ENCODE measurements around the gene KCNT2. TPM values are rescaled to one million over a fixed set of nuclear protein-coding genes. Genes with fewer than 3 reads are reported as not detected.

Gene KCNT2
- total RNA-seq, 2 experiments from 2014 or later = not detected

DNA sequence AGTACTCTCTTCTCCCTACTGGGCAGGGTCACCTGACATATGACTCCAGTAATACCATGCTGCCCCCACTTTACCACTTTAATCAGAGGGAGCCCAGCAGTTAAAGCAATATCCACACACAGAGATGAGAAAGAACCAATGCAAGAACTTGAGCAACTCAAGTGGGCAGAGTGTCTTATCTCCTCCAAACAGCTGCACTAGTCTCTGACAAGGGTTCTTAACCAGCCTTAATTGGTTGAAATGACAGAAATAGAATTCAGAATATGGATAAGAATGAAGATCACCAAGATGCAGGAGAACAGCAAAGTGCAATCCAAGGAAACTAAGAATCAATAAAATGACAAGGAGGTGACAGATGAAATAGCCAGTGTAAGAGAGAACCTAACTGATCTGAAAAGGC, 91.0 kb downstream of the KCNT2 start:
- Histone ChIP-seq H3K9me2 (ENCODE audit: insufficient read depth, low read length) (no peaks in the 10 kb centered on the region), H3K79me2 (ENCODE audit: insufficient read depth, low read depth, low read length) (no peaks in the 10 kb centered on the region), H3K4me1 (ENCODE audit: insufficient read depth, low read length, poor library complexity, severe bottlenecking) (no peaks in the 10 kb centered on the region), H4K20me1 (ENCODE audit: insufficient read depth, low read length) (no peaks in the 10 kb centered on the region), H3K36me3 (ENCODE audit: insufficient read depth, low read length) (no peaks in the 10 kb centered on the region), H3K9me3 (ENCODE audit: low read length) (no peaks in the 10 kb centered on the region), H2AFZ (ENCODE audit: low read length) (no peak overlapping the region), H3K4me2 (ENCODE audit: low read length) (no peak overlapping the region), H3K27ac (ENCODE audit: low read depth, low read length, poor library complexity, severe bottlenecking) (no peak overlapping the region), H3K4me3 (ENCODE audit: low read depth, low read length, poor library complexity, severe bottlenecking) (no peak overlapping the region)
- POLR2A ChIA-PET = no interaction called here
- DNase-seq (ENCODE audit: low spot score) = no peak
- no TSS peak for BruUV-seq (replicated peaks)
- CTCF ChIA-PET (ENCODE audit: unreplicated experiment) = no interaction called here
- intact Hi-C loops (cut with micrococcal nuclease; ENCODE audit: unreplicated experiment) = no loop called here
- TF ChIP-seq, protein P1, sequence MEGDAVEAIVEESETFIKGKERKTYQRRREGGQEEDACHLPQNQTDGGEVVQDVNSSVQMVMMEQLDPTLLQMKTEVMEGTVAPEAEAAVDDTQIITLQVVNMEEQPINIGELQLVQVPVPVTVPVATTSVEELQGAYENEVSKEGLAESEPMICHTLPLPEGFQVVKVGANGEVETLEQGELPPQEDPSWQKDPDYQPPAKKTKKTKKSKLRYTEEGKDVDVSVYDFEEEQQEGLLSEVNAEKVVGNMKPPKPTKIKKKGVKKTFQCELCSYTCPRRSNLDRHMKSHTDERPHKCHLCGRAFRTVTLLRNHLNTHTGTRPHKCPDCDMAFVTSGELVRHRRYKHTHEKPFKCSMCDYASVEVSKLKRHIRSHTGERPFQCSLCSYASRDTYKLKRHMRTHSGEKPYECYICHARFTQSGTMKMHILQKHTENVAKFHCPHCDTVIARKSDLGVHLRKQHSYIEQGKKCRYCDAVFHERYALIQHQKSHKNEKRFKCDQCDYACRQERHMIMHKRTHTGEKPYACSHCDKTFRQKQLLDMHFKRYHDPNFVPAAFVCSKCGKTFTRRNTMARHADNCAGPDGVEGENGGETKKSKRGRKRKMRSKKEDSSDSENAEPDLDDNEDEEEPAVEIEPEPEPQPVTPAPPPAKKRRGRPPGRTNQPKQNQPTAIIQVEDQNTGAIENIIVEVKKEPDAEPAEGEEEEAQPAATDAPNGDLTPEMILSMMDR (conservative IDR thresholded peaks at IDR 0.05; ENCODE audit: low read length) = no peak
- TF ChIP-seq EZH2phosphoT487 (IDR thresholded peaks at IDR 0.05; ENCODE audit: borderline replicate concordance, low read depth, low read length) = no peak

DNA sequence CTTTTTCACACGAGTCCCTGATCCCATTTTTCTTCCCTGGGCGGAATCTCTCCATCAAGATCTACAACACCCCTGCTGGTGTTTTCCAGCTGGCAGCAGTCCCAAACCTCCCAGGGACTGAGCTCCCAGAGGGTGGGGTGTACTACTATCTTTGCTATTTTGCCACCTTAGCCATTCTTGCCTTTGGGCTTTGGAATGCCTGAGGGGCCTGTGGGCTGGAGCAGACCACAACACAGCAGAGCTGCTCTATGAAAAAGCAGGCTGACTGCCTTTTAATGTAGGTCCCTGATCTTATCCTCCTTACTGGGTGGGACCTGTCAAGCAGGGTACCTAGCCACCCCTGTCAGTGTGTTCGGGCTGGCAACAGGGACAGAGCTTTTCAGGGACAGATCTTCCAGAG, 91.9 kb downstream of the KCNT2 start:
- H3K36me3 ChIP-seq (ENCODE audit: insufficient read depth, low read length) = no peaks in the 10 kb centered on the region
- intact Hi-C loops (cut with micrococcal nuclease; ENCODE audit: unreplicated experiment) = no loop called here
- H3K79me2 ChIP-seq (ENCODE audit: insufficient read depth, low read depth, low read length) = no peaks in the 10 kb centered on the region
- H3K4me2 ChIP-seq (ENCODE audit: low read length) = no peak overlapping the region
- no peak for DNase-seq (ENCODE audit: low spot score)
- no peak for TF ChIP-seq EZH2phosphoT487 (IDR thresholded peaks at IDR 0.05; ENCODE audit: borderline replicate concordance, low read depth, low read length)
- TF ChIP-seq, protein P1 (conservative IDR thresholded peaks at IDR 0.05; ENCODE audit: low read length) = no peak
- H3K4me1 ChIP-seq (ENCODE audit: insufficient read depth, low read length, poor library complexity, severe bottlenecking) = no peaks in the 10 kb centered on the region
- H3K9me2 ChIP-seq (ENCODE audit: insufficient read depth, low read length) = no peaks in the 10 kb centered on the region
- H3K4me3 ChIP-seq (ENCODE audit: low read depth, low read length, poor library complexity, severe bottlenecking) = no peak overlapping the region
- BruUV-seq (replicated peaks) = no TSS peak
- CTCF ChIA-PET (ENCODE audit: unreplicated experiment) = no interaction called here
- H3K9me3 ChIP-seq (ENCODE audit: low read length) = no peaks in the 10 kb centered on the region
- POLR2A ChIA-PET = interaction anchor here (0.7 kb wide), 1 partner anchor 358 kb away, joined by 3 read pairs; no protein-coding TSS in a partner anchor
- H4K20me1 ChIP-seq (ENCODE audit: insufficient read depth, low read length) = no peaks in the 10 kb centered on the region
- no peak overlapping the region for H2AFZ ChIP-seq (ENCODE audit: low read length)
- no peak overlapping the region for H3K27ac ChIP-seq (ENCODE audit: low read depth, low read length, poor library complexity, severe bottlenecking)

DNA sequence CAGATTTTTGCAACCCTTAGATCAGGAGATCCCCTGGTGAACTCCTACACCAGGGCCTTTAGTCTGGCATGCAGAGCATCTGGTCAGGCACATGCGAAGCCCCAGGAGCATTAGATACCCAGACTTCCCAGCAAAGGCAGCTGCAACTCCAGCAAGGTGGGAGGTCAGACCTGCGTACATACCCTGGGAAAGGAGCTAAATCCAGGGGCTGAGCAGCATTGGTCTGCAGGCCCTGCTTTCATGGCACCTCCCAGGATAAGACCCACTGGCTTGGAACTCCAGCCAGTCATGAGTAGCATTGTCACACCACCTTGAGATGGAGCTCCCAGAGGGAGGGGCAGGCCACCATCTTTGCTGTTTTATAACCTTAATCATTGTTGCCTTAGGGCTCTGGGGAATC, 92.3 kb downstream of the KCNT2 start:
- H3K9me2 ChIP-seq (ENCODE audit: insufficient read depth, low read length) = no peaks in the 10 kb centered on the region
- no peaks in the 10 kb centered on the region for H4K20me1 ChIP-seq (ENCODE audit: insufficient read depth, low read length)
- H3K4me1 ChIP-seq (ENCODE audit: insufficient read depth, low read length, poor library complexity, severe bottlenecking) = no peaks in the 10 kb centered on the region
- no peak for DNase-seq (ENCODE audit: low spot score)
- intact Hi-C loops (cut with micrococcal nuclease; ENCODE audit: unreplicated experiment) = no loop called here
- no peaks in the 10 kb centered on the region for H3K36me3 ChIP-seq (ENCODE audit: insufficient read depth, low read length)
- H3K9me3 ChIP-seq (ENCODE audit: low read length) = no peaks in the 10 kb centered on the region
- no TSS peak for BruUV-seq (replicated peaks)
- H3K27ac ChIP-seq (ENCODE audit: low read depth, low read length, poor library complexity, severe bottlenecking) = no peak overlapping the region
- TF ChIP-seq, protein P1 (conservative IDR thresholded peaks at IDR 0.05; ENCODE audit: low read length) = no peak
- no peak for TF ChIP-seq EZH2phosphoT487 (IDR thresholded peaks at IDR 0.05; ENCODE audit: borderline replicate concordance, low read depth, low read length)
- ChIA-PET CTCF (ENCODE audit: unreplicated experiment) (no interaction called here), POLR2A (interaction anchor here (0.7 kb wide), 1 partner anchor 359 kb away, joined by 3 read pairs; no protein-coding TSS in a partner anchor)
- H3K79me2 ChIP-seq (ENCODE audit: insufficient read depth, low read depth, low read length) = no peaks in the 10 kb centered on the region
- H3K4me3 ChIP-seq (ENCODE audit: low read depth, low read length, poor library complexity, severe bottlenecking) = no peak overlapping the region
- no peak overlapping the region for H2AFZ ChIP-seq (ENCODE audit: low read length)
- no peak overlapping the region for H3K4me2 ChIP-seq (ENCODE audit: low read length)
